NCI-H226 (cell line): Measurements from ENCODE around the gene CFAP251.
A peak's percentile ranks its signal among the peaks of the same experiment; 100 is the strongest.

Source experiments
- DNase-seq: peaks from one replicate; pipeline ENCODE4 v3.0.0-alpha.2; 2015

Gene CFAP251

GRCh38 chr12:121947981-121948380, 29.6 kb downstream of the CFAP251 start:
- DNase-seq = no peak

GRCh38 chr12:121949648-121950397, 31.4 kb downstream of the CFAP251 start:
- DNase-seq = peak; percentile 87

GRCh38 chr12:121953117-121953692, 34.8 kb downstream of the CFAP251 start:
- DNase-seq = no peak

GRCh38 chr12:121953695-121954094, 35.3 kb downstream of the CFAP251 start:
- no peak for DNase-seq

- no peak for DNase-seq
Observed at GRCh38 chr12:121955258-121956237, 37.2 kb downstream of the CFAP251 start.

- no peak for DNase-seq
Observed at GRCh38 chr12:121957861-121958515, 39.6 kb downstream of the CFAP251 start.

GRCh38 chr12:121958541-121959240, 40.3 kb downstream of the CFAP251 start:
- DNase-seq = no peak

GRCh38 chr12:121960541-121960940, 42.1 kb downstream of the CFAP251 start:
- no peak for DNase-seq

- no peak for DNase-seq
Observed at GRCh38 chr12:121961195-121961879, 42.9 kb downstream of the CFAP251 start.

- no peak for DNase-seq
Observed at GRCh38 chr12:121963341-121964018, 45.1 kb downstream of the CFAP251 start.

- peak; percentile 74 for DNase-seq
Observed at GRCh38 chr12:121964813-121965643, 46.6 kb downstream of the CFAP251 start.

GRCh38 chr12:121966959-121967358, 48.6 kb downstream of the CFAP251 start:
- DNase-seq = no peak

GRCh38 chr12:121968876-121969275, 50.5 kb downstream of the CFAP251 start:
- DNase-seq = no peak

- no peak for DNase-seq
Observed at GRCh38 chr12:121969726-121970125, 51.3 kb downstream of the CFAP251 start.

GRCh38 chr12:121970581-121971300, 52.3 kb downstream of the CFAP251 start:
- DNase-seq = no peak

- DNase-seq = no peak
Observed at GRCh38 chr12:121974026-121974985, 55.9 kb downstream of the CFAP251 start.

GRCh38 chr12:121975021-121975420, 56.6 kb downstream of the CFAP251 start:
- no peak for DNase-seq

- DNase-seq = no peak
Observed at GRCh38 chr12:121976950-121977349, 58.6 kb downstream of the CFAP251 start.
